Stimulated activated CD4-positive, alpha-beta T cell treated with anti-CD3 and anti-CD28 coated beads, Interleukin-4, amount 100 ng/mL, for 48 hours (primary cell): ENCODE measurements around the gene SYT13.

Experiments used
- DNase-seq, 2 donors: peaks; one replicate each; pipeline ENCODE4 v3.0.0-alpha.2; 2020; ENCODE audit warnings: low read depth in 2 of 2

The SYT13 gene

DNA sequence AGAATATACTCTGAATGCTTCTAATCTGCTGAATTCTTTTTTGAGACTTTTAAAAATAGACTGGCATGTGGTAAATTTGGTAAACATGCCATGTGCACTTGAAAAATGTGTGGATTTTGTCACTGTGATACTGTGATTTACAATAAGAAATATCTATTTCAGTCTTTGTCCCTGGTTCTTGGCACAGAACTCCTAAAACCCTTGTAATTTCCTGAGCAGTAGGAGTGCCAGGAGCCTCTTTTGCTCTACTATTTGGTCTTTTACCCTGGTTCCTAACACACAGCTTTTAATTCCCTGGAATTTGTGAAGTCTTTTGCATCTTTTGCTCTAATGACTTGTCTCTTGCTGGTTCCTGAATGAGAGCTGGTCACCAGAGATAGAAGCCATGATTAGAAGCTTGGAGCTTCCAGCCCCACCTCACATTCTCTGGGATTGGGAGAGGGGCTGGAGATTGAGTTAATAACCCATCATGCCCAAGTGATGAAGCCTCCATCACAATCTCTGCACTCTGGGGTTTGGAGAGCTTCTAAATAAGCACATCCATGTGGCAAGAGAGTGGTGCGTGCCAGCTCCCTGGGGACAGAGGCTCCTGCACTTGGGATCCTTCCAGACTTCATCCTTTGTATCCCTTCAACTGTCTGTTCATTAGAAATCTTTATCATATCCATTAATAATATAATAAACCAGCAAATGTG, 27.2 kb upstream of the SYT13 start:
- DNase-seq = no peak

DNA sequence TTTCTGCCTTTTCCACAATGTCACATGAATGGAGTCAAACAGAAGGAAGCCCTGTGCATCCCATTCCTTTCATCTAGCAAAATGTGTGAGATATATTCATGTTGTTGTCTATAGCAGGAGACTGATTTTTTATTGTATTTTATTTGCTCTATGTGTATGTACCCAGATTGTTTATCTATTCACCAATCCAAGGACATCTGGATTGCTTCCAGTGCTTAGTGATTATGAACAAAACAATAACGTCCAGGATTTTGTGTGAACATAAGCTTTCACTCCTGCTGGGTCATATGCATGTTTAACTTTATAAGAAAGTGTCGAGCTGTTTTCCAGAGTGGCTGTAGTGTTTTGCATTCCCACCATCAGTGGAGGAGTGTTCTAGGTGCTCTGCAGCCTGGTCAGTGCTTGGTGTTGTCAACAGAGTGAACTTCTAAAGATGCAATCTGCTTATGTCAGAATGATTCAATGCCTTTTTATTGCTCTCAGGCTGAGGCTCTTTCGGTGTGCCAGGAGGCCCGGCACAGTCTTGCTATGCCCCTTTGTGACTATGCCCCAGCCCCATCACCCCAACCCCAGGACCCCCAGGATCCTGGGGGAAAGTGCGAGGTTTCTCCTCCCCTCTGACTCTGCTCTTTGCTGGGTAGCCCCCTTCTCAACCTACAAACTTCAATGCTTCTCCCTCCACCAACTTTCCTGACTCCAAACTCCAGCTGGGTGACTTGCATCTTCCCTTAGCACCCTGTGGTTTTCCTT, 19.9 kb upstream of the SYT13 start:
- no peak for DNase-seq

DNA sequence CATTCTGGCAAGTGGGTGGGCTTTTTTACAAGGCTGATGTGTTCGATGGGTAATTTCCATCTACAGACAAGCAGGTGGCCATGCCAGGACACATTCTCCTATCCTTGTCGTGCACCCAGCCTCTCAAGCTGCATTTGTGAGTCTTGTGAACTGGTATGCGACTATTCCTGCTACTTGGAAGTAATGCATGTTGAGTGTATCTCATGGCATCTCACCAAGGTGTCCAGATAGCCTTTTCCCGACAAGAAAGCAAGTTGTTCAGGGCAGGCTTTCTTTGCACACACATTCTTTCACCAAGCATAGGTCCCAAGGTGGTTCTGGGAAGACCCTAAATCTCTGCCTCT, 18.8 kb upstream of the SYT13 start:
- no peak for DNase-seq

DNA sequence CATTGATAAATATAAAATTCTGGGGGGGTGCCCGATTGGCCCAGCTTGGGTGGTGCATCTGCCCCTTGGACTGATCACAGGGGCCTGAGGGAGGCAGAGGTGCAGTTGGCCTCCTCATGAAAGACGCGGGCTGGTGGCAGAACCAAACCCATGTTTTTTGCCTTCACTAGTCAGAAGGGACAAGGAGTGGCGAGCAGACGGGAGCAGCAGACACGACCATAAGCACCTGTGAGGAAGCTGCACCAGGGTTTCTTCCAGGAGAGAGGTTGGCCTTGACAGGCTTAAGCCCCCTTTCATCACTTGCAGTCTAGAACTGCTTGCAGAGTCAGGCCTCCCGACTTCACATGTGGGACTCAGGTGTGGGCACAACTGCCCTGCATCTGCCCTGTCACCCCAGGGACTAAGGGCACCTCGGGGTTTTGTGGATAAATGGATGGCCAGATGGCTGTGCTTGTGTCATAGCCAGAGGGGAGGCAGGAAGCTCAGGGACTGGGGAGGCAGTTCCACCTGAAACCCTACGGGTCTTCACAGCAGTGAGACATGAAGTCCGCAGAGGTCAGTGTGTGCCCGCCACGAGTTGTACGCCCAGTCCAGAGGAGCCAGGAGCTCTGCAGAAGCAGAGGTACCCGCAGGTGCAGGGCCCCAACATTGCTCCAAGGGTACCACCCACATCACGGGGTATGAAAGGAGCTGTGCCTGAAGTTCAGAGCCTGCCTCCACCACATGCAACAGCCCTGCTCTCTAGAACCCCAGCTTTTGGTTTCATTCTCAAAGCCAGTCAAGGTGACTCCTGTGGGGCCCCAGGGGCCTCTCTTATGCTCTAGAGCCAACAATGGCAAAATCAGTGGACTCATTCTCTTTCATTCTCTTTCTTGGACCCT, 18.2 kb upstream of the SYT13 start:
- no peak for DNase-seq

DNA sequence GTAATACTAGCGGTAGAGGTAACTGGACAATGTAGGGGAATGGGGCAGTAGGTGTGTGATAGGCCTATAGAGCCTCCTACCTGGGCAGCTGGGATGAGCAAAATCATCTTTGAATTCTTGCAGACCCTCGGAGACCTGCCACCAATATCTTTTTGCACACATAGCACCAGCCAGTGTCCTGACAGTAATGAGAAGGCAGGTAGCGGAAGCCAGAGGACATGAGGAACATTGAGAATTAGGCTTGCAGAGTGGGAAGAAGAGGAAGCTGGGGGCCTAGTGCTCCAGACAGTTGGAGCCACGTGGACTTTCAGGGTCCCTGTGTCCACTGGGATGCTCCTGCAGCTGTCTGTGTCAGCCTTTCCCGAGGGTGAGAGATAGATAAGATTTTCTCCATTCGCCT, 17.2 kb upstream of the SYT13 start:
- DNase-seq = no peak

DNA sequence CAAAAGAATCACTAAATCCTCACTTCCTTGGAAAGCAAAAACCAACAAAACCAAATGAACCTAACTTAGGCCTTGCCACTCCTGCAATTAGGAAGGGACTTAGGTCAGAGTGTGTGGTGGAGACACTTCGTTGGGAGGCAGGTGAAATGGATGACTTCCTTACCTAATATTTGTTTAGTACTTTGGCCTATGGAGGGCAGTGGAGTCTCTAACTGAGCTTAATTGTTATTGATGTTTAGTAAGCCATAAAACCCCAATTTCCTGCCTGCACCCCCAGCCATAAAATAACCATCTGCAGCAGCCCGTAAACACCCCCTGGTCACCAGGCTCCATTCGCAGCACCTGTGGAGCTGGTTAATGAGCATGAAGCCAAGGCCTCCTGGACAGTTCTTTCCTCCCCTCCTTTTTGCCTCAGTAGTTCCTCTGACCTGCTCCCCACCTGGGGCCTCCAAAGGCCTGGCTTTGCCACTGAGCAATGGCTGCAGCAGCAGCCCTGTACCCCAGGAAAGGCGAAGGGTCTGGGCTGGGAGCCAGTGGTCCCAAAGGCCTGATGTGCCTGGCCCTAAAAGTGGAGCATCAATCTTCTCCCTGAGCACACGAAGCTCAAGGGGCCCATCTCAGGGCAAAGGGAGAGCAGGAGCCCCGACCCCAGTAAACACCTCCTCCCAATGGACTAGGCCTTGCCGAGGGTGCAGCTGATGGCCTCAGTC, 15.6 kb upstream of the SYT13 start:
- DNase-seq = no peak

DNA sequence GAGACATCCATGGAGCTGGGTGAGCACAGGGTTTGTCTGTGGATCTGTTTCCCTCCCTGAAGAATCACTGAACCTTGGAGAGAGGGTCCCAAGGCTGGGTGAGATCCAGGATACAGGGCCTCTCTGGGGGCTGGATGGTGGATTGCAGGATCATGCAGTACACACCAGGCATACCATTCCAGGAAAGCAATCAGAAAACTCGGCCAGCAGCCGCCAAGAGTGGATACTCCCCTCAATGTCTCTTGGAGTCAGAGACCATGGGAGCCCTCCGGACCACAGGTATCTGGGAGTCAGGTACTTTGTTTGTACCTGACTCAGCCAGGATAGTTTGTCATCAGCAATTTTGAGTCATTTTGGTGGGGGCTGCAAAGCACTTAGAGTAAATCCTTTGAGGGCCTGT, 14.6 kb upstream of the SYT13 start:
- no peak for DNase-seq

DNA sequence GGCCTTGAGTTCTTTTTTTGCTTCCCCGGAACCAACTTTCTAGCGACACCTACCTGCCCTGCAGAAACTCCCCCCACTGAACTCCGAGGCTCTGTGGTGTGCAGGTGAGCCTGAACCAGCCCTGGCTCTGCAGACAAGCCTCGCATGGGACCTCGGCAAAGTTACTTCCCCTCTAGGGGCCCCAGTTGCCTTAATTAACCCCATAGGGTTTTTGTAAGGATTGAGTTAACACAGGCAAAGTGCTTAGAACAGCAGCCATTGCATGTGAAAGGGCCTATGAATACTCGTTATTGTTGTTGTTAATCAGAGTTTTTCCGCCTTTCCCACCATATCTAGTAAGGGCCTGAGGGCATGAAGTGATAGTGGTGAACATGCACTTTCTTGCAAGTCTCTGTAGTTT, 12.6 kb upstream of the SYT13 start:
- DNase-seq = no peak

DNA sequence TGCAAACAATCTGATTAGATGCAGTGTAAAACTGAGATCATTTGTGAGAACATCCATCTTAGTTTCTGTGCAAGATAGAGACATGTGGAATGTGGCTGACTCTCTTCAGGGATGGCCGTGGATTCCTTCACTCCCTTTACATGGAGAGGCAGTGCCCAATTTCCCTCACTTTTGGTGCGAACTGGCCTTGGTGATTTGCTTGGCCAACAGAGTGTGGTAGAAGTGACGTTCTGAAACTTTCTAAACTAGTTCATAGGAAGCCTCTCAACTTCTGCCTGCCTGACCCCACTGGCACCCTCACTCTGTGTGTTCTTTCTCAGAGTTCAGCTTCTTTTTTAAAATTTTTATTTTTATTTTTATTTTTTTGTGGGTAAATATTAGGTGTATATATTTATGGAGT, 9.9 kb upstream of the SYT13 start:
- DNase-seq = no peak

DNA sequence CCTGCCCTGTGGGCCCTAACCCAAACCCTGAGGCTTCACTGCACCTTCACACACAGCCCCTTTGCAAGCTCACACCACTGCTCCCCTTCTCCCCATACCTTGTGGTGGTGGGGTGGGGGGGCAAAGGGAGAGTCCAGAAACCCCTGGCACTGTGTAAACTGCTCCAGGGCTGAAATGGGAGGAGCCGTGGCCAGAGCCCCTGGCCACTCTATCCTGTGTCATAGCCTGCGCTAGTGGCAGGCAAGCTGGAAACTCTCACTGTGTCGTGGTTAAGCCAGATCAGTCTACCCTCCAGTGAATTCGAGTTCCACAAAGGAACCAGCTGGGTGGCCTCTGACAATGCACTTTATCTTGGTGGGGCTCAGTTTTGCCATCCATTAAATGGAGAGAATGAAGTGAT, 8.4 kb upstream of the SYT13 start:
- DNase-seq = no peak

DNA sequence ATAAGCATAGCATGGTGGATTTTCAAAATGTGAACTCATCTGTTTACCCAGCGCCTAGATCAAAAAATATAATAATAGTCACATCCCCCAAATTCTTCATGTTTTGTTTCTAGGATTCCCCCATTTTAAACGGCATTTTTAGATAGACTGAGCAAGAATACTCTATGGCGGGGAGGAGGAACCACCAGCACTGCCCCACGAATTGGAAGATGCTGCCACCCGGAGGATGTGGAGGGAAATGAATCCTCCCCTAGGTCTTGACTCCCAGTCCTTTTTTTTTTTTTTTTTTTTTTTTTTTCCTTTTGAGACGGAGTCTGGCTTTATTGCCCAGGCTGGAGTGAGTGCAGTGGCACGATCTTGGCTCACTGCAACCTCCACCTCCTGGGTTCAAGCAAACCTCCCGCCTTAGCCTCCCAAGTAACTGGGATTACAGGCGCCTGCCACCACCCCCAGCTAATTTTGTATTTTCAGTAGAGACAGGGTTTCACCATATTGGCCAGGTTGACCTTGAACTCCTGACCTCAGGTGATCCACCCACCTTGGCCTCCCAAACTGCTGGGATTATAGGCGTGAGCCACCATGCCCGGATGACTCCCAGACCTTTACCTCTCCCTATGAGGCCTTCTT, 7.5 kb upstream of the SYT13 start:
- DNase-seq = peak; percentile 49 to 56

DNA sequence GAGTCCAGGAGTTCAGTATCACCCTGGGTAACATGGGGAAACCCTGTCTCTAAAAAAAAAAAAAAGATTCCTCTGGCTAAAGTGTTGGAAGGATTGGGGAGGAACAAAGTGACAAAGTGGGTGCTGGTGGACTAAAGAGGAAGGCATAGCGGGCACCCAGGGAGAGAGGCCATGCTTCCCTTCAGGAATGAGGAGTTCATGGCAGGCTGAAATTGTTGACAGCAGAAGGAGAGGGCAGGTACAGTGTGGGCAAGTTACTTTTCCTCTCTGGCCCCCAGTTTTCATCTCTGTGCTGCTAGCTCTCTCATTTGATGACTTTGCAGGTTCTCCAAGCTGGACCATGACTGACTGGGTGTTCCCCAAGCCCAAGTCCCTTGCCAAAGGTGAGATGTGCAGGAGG, 4.4 kb upstream of the SYT13 start:
- DNase-seq = no peak

DNA sequence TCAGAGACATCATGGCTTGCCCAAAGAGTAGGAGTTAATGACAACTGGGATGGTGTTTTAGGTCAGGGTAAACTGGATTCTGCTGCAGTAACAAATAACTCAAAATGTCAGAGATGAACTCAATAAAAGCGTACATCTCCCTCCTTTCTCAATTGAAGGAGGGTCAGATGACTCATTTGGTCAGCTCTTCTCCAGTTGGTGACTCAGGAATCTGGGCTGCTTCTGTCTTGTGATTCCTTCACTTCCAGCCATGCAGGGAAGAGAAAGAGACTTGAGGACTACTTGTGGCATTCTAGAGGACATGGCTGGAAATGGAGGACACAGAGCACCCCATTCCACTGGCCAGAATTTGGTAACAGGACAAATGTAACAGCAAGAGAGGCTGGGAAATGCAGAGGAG, 3.2 kb upstream of the SYT13 start:
- no peak for DNase-seq

DNA sequence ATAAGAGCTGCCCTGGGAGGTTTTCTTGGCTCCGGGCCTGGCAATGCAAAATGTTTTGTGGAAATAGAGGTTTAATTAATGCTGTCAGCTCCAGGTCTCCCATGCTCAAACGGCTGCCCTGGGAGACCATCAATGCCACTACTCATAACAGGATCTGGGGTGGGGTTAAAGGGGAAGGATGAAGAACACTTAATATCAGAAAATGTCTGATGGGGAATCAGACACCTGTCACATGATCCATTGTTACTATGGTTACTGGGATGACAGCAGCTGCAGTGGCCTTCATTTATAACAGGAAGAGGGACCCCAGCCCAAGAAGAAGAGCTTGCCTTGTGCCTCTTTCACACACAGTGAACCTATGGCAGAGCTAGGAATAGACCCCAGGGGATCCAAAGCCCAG, 2.2 kb upstream of the SYT13 start:
- DNase-seq = no peak

DNA sequence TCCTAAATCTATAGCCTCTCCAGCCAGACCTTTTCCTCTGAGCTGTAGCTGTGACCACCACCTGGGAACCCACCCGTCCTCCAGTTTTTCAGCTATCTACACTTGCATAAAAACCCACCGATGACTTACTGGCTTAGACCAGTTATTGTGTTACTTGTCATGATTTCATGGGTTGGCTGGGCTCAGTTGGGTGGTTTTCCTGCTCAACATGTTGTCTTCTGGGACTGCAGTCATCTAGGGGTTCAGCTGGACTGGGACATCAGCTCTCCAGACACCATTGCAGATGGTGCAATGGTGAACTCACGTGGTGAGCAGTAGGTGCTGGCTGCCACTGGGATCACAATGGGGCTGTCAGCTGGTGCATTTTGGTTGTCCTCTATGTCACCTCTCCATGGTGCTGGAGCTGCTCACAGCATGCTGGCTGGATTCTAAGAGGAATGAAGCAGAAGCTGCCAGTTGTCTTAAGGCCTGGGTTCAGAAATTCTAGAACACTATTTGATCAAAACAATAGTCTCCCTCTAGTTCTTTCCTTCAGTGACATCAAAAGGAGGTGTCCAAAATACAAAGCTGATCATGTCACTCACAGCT, 1.3 kb upstream of the SYT13 start:
- DNase-seq = no peak

DNA sequence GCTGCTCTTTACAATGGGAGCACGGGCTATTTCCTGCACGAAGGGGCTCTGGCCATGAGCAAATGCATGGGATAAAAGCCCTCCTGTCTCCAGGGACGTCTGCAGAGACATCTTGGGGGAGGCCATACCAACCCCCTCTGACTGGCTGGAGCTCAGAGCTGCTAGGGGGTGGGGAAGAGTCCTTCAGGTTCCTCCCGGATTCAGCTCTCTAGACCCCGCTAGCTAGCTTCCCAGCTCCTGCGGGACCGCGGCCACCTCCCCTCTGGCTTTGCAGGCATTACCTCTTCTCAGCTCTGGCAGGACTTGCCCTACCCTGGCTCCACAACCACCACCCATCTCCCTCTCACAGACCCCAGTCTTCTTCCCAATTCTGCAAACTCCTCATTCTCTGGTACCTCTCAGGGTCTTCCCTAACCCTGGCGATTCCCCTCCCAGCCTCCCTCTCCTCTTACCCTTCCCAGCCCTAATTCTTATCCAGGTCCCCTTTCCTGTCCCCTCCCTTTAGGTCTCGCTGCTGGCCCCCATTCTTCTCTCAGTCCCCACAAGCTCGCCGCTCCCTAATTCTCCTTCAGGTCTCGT, 802 bp downstream of the SYT13 start:
- DNase-seq = no peak

DNA sequence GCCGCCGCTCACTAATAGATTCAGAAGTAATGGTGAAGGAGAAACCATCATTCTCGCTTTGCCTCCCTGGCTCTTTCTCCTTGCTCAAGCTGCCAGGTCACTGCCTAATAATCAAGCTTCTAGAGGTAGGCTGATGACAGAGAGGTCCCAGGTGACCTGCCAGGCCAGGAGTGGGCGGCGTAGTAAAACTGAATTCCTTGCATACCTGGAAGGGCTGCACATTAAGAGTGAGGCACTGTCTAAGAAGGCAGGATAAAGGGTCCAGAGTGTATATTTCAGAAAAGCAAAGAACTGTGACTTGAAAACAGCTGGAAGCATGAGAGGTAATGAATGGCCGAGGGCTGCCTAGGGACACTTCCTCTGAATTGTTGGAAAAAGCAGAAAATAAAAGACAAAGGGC, 4.1 kb downstream of the SYT13 start:
- no peak for DNase-seq

DNA sequence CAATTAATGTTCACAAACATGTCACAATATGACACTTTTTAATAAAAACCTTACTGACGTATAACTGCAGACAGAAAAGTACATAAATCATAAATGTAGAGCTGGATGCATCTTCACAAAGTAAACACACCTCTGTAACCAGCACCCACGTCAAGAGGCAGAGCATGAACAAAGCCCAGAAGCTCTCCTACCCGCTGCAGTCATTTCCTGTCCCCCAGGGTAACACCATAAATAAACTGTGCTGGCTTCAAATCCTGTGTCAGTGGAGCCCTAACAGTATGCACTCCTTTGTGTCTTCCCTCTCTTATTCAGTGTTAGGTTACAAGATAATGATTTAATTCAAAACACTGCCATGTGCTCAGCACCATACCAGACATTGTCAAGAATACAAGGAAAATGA, 5.7 kb downstream of the SYT13 start:
- DNase-seq = no peak

DNA sequence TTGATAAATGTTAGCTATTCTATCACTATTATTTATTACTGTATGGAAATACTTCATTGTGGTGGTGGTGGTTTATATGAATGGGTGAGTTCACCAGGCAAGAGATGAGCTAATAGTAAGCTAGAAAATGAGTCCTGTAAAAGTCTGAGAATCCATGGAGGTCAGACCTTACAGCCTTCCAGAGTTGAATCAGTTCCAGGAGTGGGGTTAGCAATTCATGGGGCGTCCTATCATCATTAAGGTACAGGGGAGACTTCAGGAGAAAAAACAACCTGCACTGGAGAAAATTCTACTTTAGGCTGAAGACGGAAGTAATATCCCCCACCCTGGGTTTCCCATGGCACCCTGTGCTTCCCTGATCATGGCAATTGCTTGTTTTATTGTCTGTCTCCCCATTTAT, 6.5 kb downstream of the SYT13 start:
- no peak for DNase-seq

DNA sequence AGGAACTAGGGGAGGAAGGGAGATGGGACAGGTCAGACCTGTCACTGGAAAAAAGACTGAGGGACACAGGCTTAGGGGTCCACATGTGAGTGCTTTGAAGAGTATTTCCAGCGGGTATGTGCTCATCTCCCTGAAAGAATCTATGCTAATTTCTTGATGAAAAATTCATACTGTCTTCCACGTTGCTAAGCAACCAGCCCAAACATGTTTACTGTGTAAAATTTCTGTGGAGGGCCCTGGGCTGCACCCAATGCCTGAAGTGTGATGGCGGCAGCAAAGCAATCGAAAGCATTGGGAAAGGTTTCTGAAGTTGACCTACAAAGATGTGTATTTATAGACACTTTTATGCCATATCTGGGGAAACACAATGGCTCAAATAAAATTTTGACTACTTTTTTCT, 7.4 kb downstream of the SYT13 start:
- no peak for DNase-seq

DNA sequence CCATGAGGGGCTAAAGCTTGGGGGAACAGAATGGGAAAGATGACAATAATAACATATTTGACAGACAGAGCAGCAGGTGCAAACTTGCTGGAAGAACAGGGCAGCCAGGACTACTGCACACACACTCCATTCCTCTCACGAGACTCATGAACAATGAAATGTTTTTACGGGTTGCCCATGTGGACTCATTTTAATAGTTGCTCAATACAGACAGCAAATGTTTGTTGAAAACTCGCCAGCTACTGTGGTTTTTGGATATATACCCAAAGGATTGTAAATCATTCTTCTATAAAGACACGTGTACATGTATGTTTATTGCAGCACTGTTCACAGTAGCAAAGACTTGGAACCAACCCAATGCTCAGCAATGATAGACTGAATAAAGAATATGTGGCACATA, 10.3 kb downstream of the SYT13 start:
- no peak for DNase-seq
